RPMI8226 (cell line): ENCODE results near the gene TC2N.
A peak's percentile ranks its signal among the peaks of the same experiment; 100 is the strongest.
"Not testable (repeated sequence)": the region's sequence is repeated elsewhere in the genome, so short reads cannot be mapped to it uniquely, and the experiment has no call there.

Source experiments
- DNase-seq: peaks from one replicate; pipeline ENCODE4 v3.0.0-alpha.2; 2015

Gene TC2N

GRCh38 chr14:91867316-91867988 lies at the start of gene TC2N:
TSS of gene TC2N (minus strand) at chr14:91867536. CDS start at chr14:91813769, 53,767 bp downstream.
- DNase-seq, result no peak

GRCh38 chr14:91912035-91912434 lies 44.7 kb upstream of the TC2N start:
- no peak for DNase-seq

GRCh38 chr14:91911474-91912032 lies 44.2 kb upstream of the TC2N start:
- DNase-seq, result peak; percentile 54

GRCh38 chr14:91910196-91910595 lies 42.9 kb upstream of the TC2N start:
- no peak for DNase-seq

- no peak for DNase-seq
Measured at GRCh38 chr14:91906374-91906773, 39.0 kb upstream of the TC2N start.

GRCh38 chr14:91904956-91905645 lies 37.8 kb upstream of the TC2N start:
- DNase-seq, result no peak

- no peak for DNase-seq
Measured at GRCh38 chr14:91904483-91904882, 37.1 kb upstream of the TC2N start.

- no peak for DNase-seq
Measured at GRCh38 chr14:91903070-91903469, 35.7 kb upstream of the TC2N start.

GRCh38 chr14:91902336-91902735 lies 35.0 kb upstream of the TC2N start:
- no peak for DNase-seq

- DNase-seq, result no peak
Measured at GRCh38 chr14:91901449-91902226, 34.3 kb upstream of the TC2N start.

GRCh38 chr14:91899806-91900205 lies 32.5 kb upstream of the TC2N start:
- no peak for DNase-seq

GRCh38 chr14:91899213-91899612 lies 31.9 kb upstream of the TC2N start:
- DNase-seq, result no peak

GRCh38 chr14:91898372-91898771 lies 31.0 kb upstream of the TC2N start:
- DNase-seq, result no peak

- not testable (repeated sequence) for DNase-seq
Measured at GRCh38 chr14:91897716-91898115, 30.4 kb upstream of the TC2N start.

GRCh38 chr14:91897106-91897701 lies 29.9 kb upstream of the TC2N start:
- no peak for DNase-seq

- no peak for DNase-seq
Measured at GRCh38 chr14:91896419-91896818, 29.1 kb upstream of the TC2N start.

- no peak for DNase-seq
Measured at GRCh38 chr14:91893669-91894068, 26.3 kb upstream of the TC2N start.

- peak; percentile 39 for DNase-seq
Measured at GRCh38 chr14:91893007-91893406, 25.7 kb upstream of the TC2N start.

GRCh38 chr14:91891721-91892220 lies 24.4 kb upstream of the TC2N start:
- no peak for DNase-seq

- DNase-seq, result no peak
Measured at GRCh38 chr14:91891101-91891500, 23.8 kb upstream of the TC2N start.

- DNase-seq, result no peak
Measured at GRCh38 chr14:91890291-91890749, 23.0 kb upstream of the TC2N start.

GRCh38 chr14:91889477-91890211 lies 22.3 kb upstream of the TC2N start:
- DNase-seq, result no peak
